Fibroblast of skin of right biceps (primary cell): ENCODE data around the gene TPM2.

Source experiments
- DNase-seq: peaks from one replicate; pipeline ENCODE4 v3.0.0-alpha.2; 2013

Gene TPM2

GRCh38 chr9:35691757-35692301, 2.1 kb upstream of the TPM2 start:
- DNase-seq, result peak; percentile 33

GRCh38 chr9:35691334-35691650, 1.6 kb upstream of the TPM2 start:
- DNase-seq, result no peak

GRCh38 chr9:35690614-35691333, 1.0 kb upstream of the TPM2 start:
- peak; percentile 90 for DNase-seq

- DNase-seq, result no peak
Observed at GRCh38 chr9:35690294-35690613, 529 bp upstream of the TPM2 start.

- peak; percentile 90 for DNase-seq
Observed at GRCh38 chr9:35688558-35689541, 875 bp downstream of the TPM2 start.

- no peak for DNase-seq
Observed at GRCh38 chr9:35687972-35688557, 1.7 kb downstream of the TPM2 start.

- DNase-seq, result no peak
Observed at GRCh38 chr9:35687306-35687705, 2.4 kb downstream of the TPM2 start.

- DNase-seq, result peak; percentile 43
Observed at GRCh38 chr9:35686222-35687203, 3.2 kb downstream of the TPM2 start.

GRCh38 chr9:35685506-35685905, 4.2 kb downstream of the TPM2 start:
- no peak for DNase-seq

GRCh38 chr9:35684921-35685320, 4.8 kb downstream of the TPM2 start:
- DNase-seq, result no peak

GRCh38 chr9:35683323-35683722, 6.4 kb downstream of the TPM2 start:
- no peak for DNase-seq

GRCh38 chr9:35682520-35683315, 7.0 kb downstream of the TPM2 start:
- no peak for DNase-seq

GRCh38 chr9:35682051-35682450, 7.7 kb downstream of the TPM2 start:
- DNase-seq, result no peak

GRCh38 chr9:35681341-35682002, 8.3 kb downstream of the TPM2 start:
- DNase-seq, result peak; percentile 46

GRCh38 chr9:35680331-35681105, 9.2 kb downstream of the TPM2 start:
- DNase-seq, result peak; percentile 68

- DNase-seq, result no peak
Observed at GRCh38 chr9:35679766-35680330, 9.9 kb downstream of the TPM2 start.

- no peak for DNase-seq
Observed at GRCh38 chr9:35679091-35679490, 10.6 kb downstream of the TPM2 start.

- peak; percentile 47 for DNase-seq
Observed at GRCh38 chr9:35675732-35676392, 13.9 kb downstream of the TPM2 start.

- DNase-seq, result no peak
Observed at GRCh38 chr9:35675204-35675603, 14.5 kb downstream of the TPM2 start.
